Uterus (tissue), 4 donors: ENCODE data around the gene HSPG2. TPM values are rescaled to one million over a fixed set of nuclear protein-coding genes. Genes with fewer than 3 reads are reported as not detected.
A peak's percentile ranks its signal among the peaks of the same experiment; 100 is the strongest.

Experiments used
- DNase-seq, 2 donors: peaks; one replicate each; pipeline ENCODE4 v3.0.0-alpha.2; 2019 to 2020
- H3K27ac ChIP-seq, 2 donors: fragments of 200-600 bp; sonication (generic); 1 replicate in 1 of 2; 2 replicates in 1 of 2; pipeline ENCODE4 v1.5.1; 2016 to 2018
- H3K27me3 ChIP-seq, 2 donors: fragments of 200-600 bp; sonication (generic); one replicate each; pipeline ENCODE4 v1.5.1; 2018 to 2019; ENCODE audit warnings: control low read depth in 1 of 2
- H3K36me3 ChIP-seq, 2 donors: fragments of 200-600 bp; sonication (generic); one replicate each; pipeline ENCODE4 v1.5.1; 2019; ENCODE audit warnings: control low read depth in 1 of 2
- H3K4me1 ChIP-seq, 2 donors: fragments of 200-600 bp; sonication (generic); one replicate each; pipeline ENCODE4 v1.5.1; 2018 to 2019; ENCODE audit warnings: control low read depth in 1 of 2
- H3K4me3 ChIP-seq, 2 donors: fragments of 200-600 bp; sonication (generic); 1 replicate in 1 of 2; 2 replicates in 1 of 2; pipeline ENCODE4 v1.5.1; 2018 to 2019; ENCODE audit warnings: mild to moderate bottlenecking in 1 of 2
- H3K9me3 ChIP-seq, 2 donors: fragments of 200-600 bp; sonication (generic); one replicate each; pipeline ENCODE4 v1.5.1; 2019; ENCODE audit warnings: control low read depth in 1 of 2
- CTCF ChIP-seq, 4 experiments: fragments of 200-600 bp in 2 of 4; fragments of 450-650 bp in 2 of 4; sonication (generic) in 2 of 4; IDR thresholded peaks; one replicate each; pipeline ENCODE4 v1.5.1; 2016 to 2019; ENCODE audit warnings: antibody characterized with exemption in 4 of 4, mild to moderate bottlenecking in 2 of 4, moderate library complexity in 1 of 4
- POLR2A ChIP-seq, 2 donors: fragments of 450-650 bp; IDR thresholded peaks; one replicate each; pipeline ENCODE4 v1.6.1; 2016; ENCODE audit warnings: antibody characterized with exemption in 2 of 2, mild to moderate bottlenecking in 1 of 2, moderate library complexity in 1 of 2
- intact Hi-C: fragments of 100-400 bp; cut with DNase I; formaldehyde crosslinking; loops from one replicate; pipeline ENCODE4 v1.15.1; 2023; ENCODE audit warnings: low total_unique reads
- total RNA-seq, 4 donors: library from RNA; depleted of rRNA in 3 of 4; stranded (reverse); fragments of >200 nt in 3 of 4; gene quantifications; one replicate each; pipeline versions ENCODE4 v1.1.0 to v1.2.4, GENCODE V29; 2014 to 2023
- donor health status: DM: yes; HTN: yes; CAD: no.

The HSPG2 gene
- total RNA-seq, 4 donors from 2014 or later, result 96.8 to 677 (median 290) TPM

GRCh38 chr1:21942464-21942863 is 5.4 kb upstream of the HSPG2 start:
- peak overlapping the region; percentile 75 to 93 for H3K27ac ChIP-seq
- no peak for DNase-seq
- no peaks in the 10 kb centered on the region for H3K9me3 ChIP-seq
- TF ChIP-seq POLR2A (IDR thresholded peaks at IDR 0.05), result no peak
- no peak for TF ChIP-seq CTCF (IDR thresholded peaks at IDR 0.05)
- H3K4me1 ChIP-seq, result peaks cover 0 to 20% of the 10 kb centered on the region in 2 donors
- H3K4me3 ChIP-seq, result no peak overlapping the region
- no peaks in the 10 kb centered on the region for H3K27me3 ChIP-seq
- intact Hi-C loops, result loop anchor here (10.0 kb wide), 1 partner anchor 48 kb away; no protein-coding TSS in a partner anchor
- no peaks in the 10 kb centered on the region for H3K36me3 ChIP-seq

GRCh38 chr1:21941370-21941769 is 4.3 kb upstream of the HSPG2 start:
- Histone ChIP-seq H3K27ac (peak overlapping the region; percentile 93 to 94), H3K4me1 (peaks cover 0 to 20% of the 10 kb centered on the region in 2 donors), H3K36me3 (no peaks in the 10 kb centered on the region), H3K4me3 (no peak overlapping the region), H3K27me3 (no peaks in the 10 kb centered on the region), H3K9me3 (no peaks in the 10 kb centered on the region)
- TF ChIP-seq CTCF (IDR thresholded peaks at IDR 0.05) (no peak), POLR2A (IDR thresholded peaks at IDR 0.05) (no peak)
- DNase-seq, result no peak
- intact Hi-C loops, result loop anchor here (10.0 kb wide), 1 partner anchor 47 kb away; no protein-coding TSS in a partner anchor

- intact Hi-C loops, result loop anchor here (10.0 kb wide), 1 partner anchor 46 kb away; no protein-coding TSS in a partner anchor
- H3K4me3 ChIP-seq, result no peak overlapping the region
- peak overlapping the region; percentile 93 to 94 for H3K27ac ChIP-seq
- no peak for DNase-seq
- TF ChIP-seq POLR2A (IDR thresholded peaks at IDR 0.05), result no peak
- TF ChIP-seq CTCF (IDR thresholded peaks at IDR 0.05), result no peak
- H3K36me3 ChIP-seq, result no peaks in the 10 kb centered on the region
- H3K9me3 ChIP-seq, result no peaks in the 10 kb centered on the region
- peaks cover 0 to 20% of the 10 kb centered on the region in 2 donors for H3K4me1 ChIP-seq
- no peaks in the 10 kb centered on the region for H3K27me3 ChIP-seq
These were observed 3.4 kb upstream of the HSPG2 start for GRCh38 chr1:21940492-21940891.

- Histone ChIP-seq H3K4me1 (peaks cover 0 to 20% of the 10 kb centered on the region in 2 donors), H3K4me3 (no peak overlapping the region), H3K27me3 (no peaks in the 10 kb centered on the region), H3K36me3 (no peaks in the 10 kb centered on the region), H3K9me3 (no peaks in the 10 kb centered on the region), H3K27ac (peak overlapping the region; percentile 93 to 94)
- intact Hi-C loops, result loop anchor here (10.0 kb wide), 1 partner anchor 45 kb away; no protein-coding TSS in a partner anchor
- TF ChIP-seq CTCF (IDR thresholded peaks at IDR 0.05) (peak; percentile 49 to 81 (median 66)), POLR2A (IDR thresholded peaks at IDR 0.05) (no peak)
- DNase-seq, result peak; percentile 92 to 94
These were observed 2.7 kb upstream of the HSPG2 start for GRCh38 chr1:21939650-21940374.
